PC-9 (cell line): ENCODE measurements around the gene TRABD2A.

Experiments used
- CTCF ChIP-seq: fragments of 200-600 bp; sonication (generic); conservative IDR thresholded peaks from 2 replicates; pipeline ENCODE4 v1.6.1; 2017; ENCODE audit warnings: mixed run types, antibody characterized with exemption, mild to moderate bottlenecking, moderate library complexity
- EZH2 ChIP-seq: fragments of 200-600 bp; sonication (generic); IDR thresholded peaks from 2 replicates; pipeline ENCODE4 v1.8.0; 2017; ENCODE audit warnings: antibody characterized with exemption, low read depth

GRCh38 chr2:84894758-84895520, 14.1 kb upstream of the TRABD2A start:
- TF ChIP-seq CTCF (no peak), EZH2 (no peak)
